Glutamatergic neuron (in vitro differentiated cells): Measurements from ENCODE around the gene MAP3K12. TPM values are rescaled to one million over a fixed set of nuclear protein-coding genes. Genes with fewer than 3 reads are reported as not detected.
"Not testable (repeated sequence)": the region's sequence is repeated elsewhere in the genome, so short reads cannot be mapped to it uniquely, and the experiment has no call there.

Experiments
- DNase-seq: peaks from one replicate; pipeline ENCODE4 v3.0.0; 2022
- H3K27ac Mint-ChIP-seq: one replicate; pipeline ENCODE4 v1.8.0; 2020; ENCODE audit warnings: mild to moderate bottlenecking, mixed read lengths, inconsistent platforms; ENCODE audit not compliant: unreplicated experiment
- H3K27me3 Mint-ChIP-seq: one replicate; pipeline ENCODE4 v1.8.0; 2020; ENCODE audit warnings: mild to moderate bottlenecking, moderate library complexity, mixed read lengths, inconsistent platforms; ENCODE audit not compliant: unreplicated experiment
- H3K36me3 Mint-ChIP-seq: one replicate; pipeline ENCODE4 v1.8.0; 2020; ENCODE audit warnings: mild to moderate bottlenecking, mixed read lengths, inconsistent platforms; ENCODE audit not compliant: unreplicated experiment
- H3K4me1 Mint-ChIP-seq: one replicate; pipeline ENCODE4 v1.8.0; 2020; ENCODE audit warnings: mild to moderate bottlenecking, low read depth, mixed read lengths, inconsistent platforms; ENCODE audit not compliant: unreplicated experiment
- H3K4me3 Mint-ChIP-seq: one replicate; pipeline ENCODE4 v1.8.0; 2020; ENCODE audit warnings: mild to moderate bottlenecking, mixed read lengths, inconsistent platforms; ENCODE audit not compliant: unreplicated experiment
- H3K9me3 Mint-ChIP-seq: one replicate; pipeline ENCODE4 v1.8.0; 2020; ENCODE audit warnings: mild to moderate bottlenecking, moderate library complexity, mixed read lengths, inconsistent platforms; ENCODE audit not compliant: unreplicated experiment
- CTCF ChIP-seq: fragments of 200-600 bp; sonication (generic); IDR thresholded peaks from one replicate; pipeline ENCODE4 v1.5.0; 2021; ENCODE audit not compliant: partially characterized antibody, unreplicated experiment
- long read RNA-seq: library from polyadenylated mRNA; unstranded; transcript quantifications from one replicate; pipeline ENCODE4 v2.0.0, GENCODE V29; 2020; ENCODE audit not compliant: unreplicated experiment
- total RNA-seq: library from RNA; stranded (reverse); fragmentation: NEBNext Ultra II Directional; extraction: Animal tissue kit (Norgen Biotek cat#: 25700); gene quantifications from one replicate; pipeline ENCODE4 v1.2.1, GENCODE V29; 2021; ENCODE audit not compliant: unreplicated experiment

MAP3K12 gene
- 94.2 TPM for total RNA-seq
- long read RNA-seq, partial matches to known transcripts, result 1 of 6 reads
- long read RNA-seq, other reads (novel, unspliced or antisense), result 5 of 6 reads

GRCh38 chr12:53499266-53500141, at the start of gene MAP3K12:
MAP3K12 (minus strand) TSS chr12:53499458; CDS start chr12:53487391, 12,067 bp downstream.
- H3K27ac Mint-ChIP-seq, result peak within 1 kb of the TSS; percentile 99
- peaks cover 29% of the 10 kb centered on the region for H3K4me1 Mint-ChIP-seq
- H3K36me3 Mint-ChIP-seq, result no peaks in the 10 kb centered on the region
- H3K9me3 Mint-ChIP-seq, result peaks cover 20% of the 10 kb centered on the region
- DNase-seq, result peak; percentile 86
- H3K4me3 Mint-ChIP-seq, result peak within 1 kb of the TSS; percentile 97
- no peak for TF ChIP-seq CTCF
- peaks cover 34% of the 10 kb centered on the region for H3K27me3 Mint-ChIP-seq

GRCh38 chr12:53548354-53548753, 49.1 kb upstream of the MAP3K12 start:
- not testable (repeated sequence) for DNase-seq, H3K36me3 Mint-ChIP-seq, H3K27ac Mint-ChIP-seq, H3K9me3 Mint-ChIP-seq, H3K27me3 Mint-ChIP-seq, H3K4me3 Mint-ChIP-seq
- peaks cover 10% of the 10 kb centered on the region for H3K4me1 Mint-ChIP-seq

- DNase-seq, result peak; percentile 58
- peak; percentile 67 for TF ChIP-seq CTCF
- peak overlapping the region; percentile 33 for H3K27ac Mint-ChIP-seq
- no peaks in the 10 kb centered on the region for H3K9me3 Mint-ChIP-seq
- no peaks in the 10 kb centered on the region for H3K27me3 Mint-ChIP-seq
- H3K4me3 Mint-ChIP-seq, result no peak overlapping the region
- peaks cover 2% of the 10 kb centered on the region for H3K4me1 Mint-ChIP-seq
- no peaks in the 10 kb centered on the region for H3K36me3 Mint-ChIP-seq
These were observed 44.3 kb upstream of the MAP3K12 start for GRCh38 chr12:53543539-53543938.

GRCh38 chr12:53539526-53539925, 40.3 kb upstream of the MAP3K12 start:
- H3K9me3 Mint-ChIP-seq, result no peaks in the 10 kb centered on the region
- no peak for TF ChIP-seq CTCF
- H3K4me3 Mint-ChIP-seq, result no peak overlapping the region
- DNase-seq, result no peak
- H3K27ac Mint-ChIP-seq, result no peak overlapping the region
- H3K4me1 Mint-ChIP-seq, result peaks cover 2% of the 10 kb centered on the region
- H3K27me3 Mint-ChIP-seq, result no peaks in the 10 kb centered on the region
- H3K36me3 Mint-ChIP-seq, result no peaks in the 10 kb centered on the region

GRCh38 chr12:53538209-53538689, 39.0 kb upstream of the MAP3K12 start:
- no peak for DNase-seq
- Mint-ChIP-seq H3K4me3 (no peak overlapping the region), H3K27ac (no peak overlapping the region), H3K4me1 (no peaks in the 10 kb centered on the region), H3K9me3 (no peaks in the 10 kb centered on the region), H3K36me3 (no peaks in the 10 kb centered on the region), H3K27me3 (no peaks in the 10 kb centered on the region)
- no peak for TF ChIP-seq CTCF
